Measurements from ENCODE around the gene AGRP. TPM values are rescaled to one million over a fixed set of nuclear protein-coding genes. Genes with fewer than 3 reads are reported as not detected.
"Not testable (repeated sequence)": the region's sequence is repeated elsewhere in the genome, so short reads cannot be mapped to it uniquely, and the experiment has no call there.

The AGRP gene
- not detected for total RNA-seq
- long read RNA-seq, donor 1, result 0 reads
- long read RNA-seq, donor 2, result 0 reads

DNA sequence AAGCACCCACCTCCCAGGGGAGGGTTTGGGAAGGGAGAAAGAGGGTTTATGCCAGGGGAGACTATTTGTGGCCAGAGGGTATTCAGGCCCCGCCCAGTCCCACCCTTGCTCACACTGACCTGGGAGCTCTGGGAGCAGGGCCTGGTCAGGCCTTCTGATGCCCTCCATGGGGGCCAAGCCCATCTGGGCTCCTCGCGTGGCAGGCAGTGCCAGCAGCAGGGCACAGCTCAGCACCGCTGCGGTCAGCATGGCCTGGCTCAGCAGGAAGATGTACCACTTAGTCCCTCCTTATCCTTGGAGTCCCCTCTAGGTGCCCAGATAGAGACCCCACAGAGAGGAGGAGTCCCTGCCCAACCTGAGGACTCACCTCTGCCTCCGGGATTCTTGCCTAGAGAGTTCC lies at the start of gene AGRP:
Gene AGRP, minus strand, starts transcription at position 398 of the 400 bp plus-strand sequence. Its CDS starts 149 bp downstream, at position 249.
- intact Hi-C loops (cut with DNase I), result no loop called here
- no peak for DNase-seq (ENCODE audit: low spot score)

- no peak for DNase-seq (ENCODE audit: low spot score)
- intact Hi-C loops (cut with DNase I), result no loop called here
Observed at GRCh38 chr16:67531247-67531646, 47.9 kb upstream of the AGRP start.

GRCh38 chr16:67530013-67530939 lies 46.9 kb upstream of the AGRP start:
- intact Hi-C loops (cut with DNase I), result no loop called here
- DNase-seq (ENCODE audit: low spot score), result peak; percentile 95

GRCh38 chr16:67529582-67530012 lies 46.2 kb upstream of the AGRP start:
- no peak for DNase-seq (ENCODE audit: low spot score)
- intact Hi-C loops (cut with DNase I), result no loop called here

DNA sequence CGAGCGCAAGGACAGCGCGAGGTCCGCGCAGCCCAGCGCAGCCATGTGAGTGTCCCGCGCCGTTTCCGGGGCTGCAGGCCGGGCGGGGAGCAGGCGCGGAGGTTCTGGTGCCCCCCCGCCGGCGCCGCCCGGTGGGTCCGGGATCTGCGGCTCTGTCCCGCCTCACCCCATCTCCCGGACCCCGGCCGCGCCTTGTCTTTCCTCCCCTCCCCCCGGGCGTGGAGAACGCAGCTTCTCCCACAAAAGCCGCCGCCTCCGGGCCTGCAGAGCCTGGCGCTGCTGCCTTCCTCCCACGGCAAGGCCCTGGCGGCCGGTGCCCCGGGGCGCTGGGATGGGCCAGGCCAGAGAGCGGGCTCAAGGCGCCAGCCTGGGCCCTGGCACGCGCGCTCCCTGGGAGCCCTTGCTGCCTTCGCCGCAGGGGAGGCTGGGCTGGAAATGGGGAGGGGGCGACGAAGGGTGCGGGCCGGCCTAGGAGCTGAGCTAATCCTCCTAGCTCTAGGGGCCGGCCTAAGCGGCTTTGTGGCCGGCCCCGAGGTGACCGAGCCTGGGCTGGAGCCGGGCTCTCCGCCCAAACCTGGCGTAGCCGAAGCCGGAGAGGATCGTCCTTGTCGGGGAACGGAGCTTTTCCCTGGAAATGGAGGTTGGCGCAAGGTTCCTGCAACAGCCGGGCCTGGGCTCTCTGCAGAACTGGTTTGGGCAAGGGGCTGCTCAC lies 45.7 kb upstream of the AGRP start:
- intact Hi-C loops (cut with DNase I), result no loop called here
- no peak for DNase-seq (ENCODE audit: low spot score)

- intact Hi-C loops (cut with DNase I), result no loop called here
- no peak for DNase-seq (ENCODE audit: low spot score)
Observed at GRCh38 chr16:67528222-67528869, 45.0 kb upstream of the AGRP start, which contains the start of gene RIPOR1. Gene RIPOR1, plus strand, starts transcription at chr16:67528829. Its CDS starts 9,618 bp downstream, at chr16:67538447.

- intact Hi-C loops (cut with DNase I), result no loop called here
- DNase-seq (ENCODE audit: low spot score), result no peak
Observed at GRCh38 chr16:67526149-67526791, 42.9 kb upstream of the AGRP start.

DNA sequence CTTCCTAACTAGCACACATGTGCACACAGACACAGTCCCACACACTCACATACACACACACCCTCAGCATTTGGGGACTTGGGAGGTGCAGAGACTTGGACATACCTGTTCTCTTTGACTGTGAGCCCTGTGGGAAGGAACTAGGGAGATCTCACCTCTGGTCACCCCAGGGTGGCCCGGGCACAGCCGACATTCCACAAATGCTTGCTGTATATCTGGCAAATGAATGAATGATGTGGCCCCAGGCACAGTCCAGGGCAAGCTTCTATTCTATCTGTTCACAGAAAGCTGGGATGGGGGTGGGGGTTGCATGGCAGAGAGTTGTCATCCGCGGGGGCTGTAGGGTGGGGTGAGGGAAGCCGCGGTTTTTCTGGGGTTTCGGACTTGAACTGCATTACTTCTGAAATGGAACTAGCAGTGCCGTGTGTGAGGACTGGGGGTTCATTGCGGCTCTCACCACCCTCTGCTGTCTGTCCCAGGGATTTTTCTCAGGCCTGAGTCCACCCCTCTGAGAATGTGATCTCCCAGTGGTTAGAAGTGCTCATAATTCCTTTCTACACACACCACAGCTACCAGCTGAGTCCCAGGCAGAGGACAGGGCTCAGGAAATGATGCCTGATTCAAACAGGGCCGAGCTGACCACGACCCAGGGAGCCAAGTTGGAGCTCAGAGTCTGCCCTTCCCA lies 42.0 kb upstream of the AGRP start:
- intact Hi-C loops (cut with DNase I), result no loop called here
- no peak for DNase-seq (ENCODE audit: low spot score)

- intact Hi-C loops (cut with DNase I), result loop anchor here in 1 of 2 donors (2.0 to 5.0 kb wide), 2 partner anchors 28 to 146 kb away; partner anchors contain the start of genes C16orf86 and ENKD1
- peak; percentile 98 for DNase-seq (ENCODE audit: low spot score)
Observed at GRCh38 chr16:67521095-67521804, 37.9 kb upstream of the AGRP start.

DNA sequence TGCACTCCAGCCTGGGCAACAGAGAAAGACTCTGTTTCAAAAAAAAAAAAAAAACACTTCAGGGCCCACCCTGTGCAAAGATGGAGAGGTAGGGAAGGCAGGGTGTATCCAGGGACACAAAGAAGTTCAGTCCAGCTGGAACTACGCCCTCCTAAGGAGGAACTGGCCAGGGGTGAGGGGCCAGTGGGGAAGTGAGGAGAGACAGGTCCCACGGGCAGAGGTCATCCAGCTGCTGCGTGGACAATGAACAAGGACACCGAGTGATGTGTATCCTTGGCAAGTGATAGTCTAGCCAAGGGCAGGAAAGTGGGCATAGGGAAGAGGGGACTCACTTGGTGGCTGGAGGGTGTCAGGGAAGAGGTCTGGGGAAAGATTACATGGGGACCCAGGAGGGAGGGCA lies 35.9 kb upstream of the AGRP start:
- intact Hi-C loops (cut with DNase I), result no loop called here
- no peak for DNase-seq (ENCODE audit: low spot score)

- DNase-seq (ENCODE audit: low spot score), result no peak
- intact Hi-C loops (cut with DNase I), result no loop called here
Observed at GRCh38 chr16:67518676-67519075, 35.3 kb upstream of the AGRP start.

DNA sequence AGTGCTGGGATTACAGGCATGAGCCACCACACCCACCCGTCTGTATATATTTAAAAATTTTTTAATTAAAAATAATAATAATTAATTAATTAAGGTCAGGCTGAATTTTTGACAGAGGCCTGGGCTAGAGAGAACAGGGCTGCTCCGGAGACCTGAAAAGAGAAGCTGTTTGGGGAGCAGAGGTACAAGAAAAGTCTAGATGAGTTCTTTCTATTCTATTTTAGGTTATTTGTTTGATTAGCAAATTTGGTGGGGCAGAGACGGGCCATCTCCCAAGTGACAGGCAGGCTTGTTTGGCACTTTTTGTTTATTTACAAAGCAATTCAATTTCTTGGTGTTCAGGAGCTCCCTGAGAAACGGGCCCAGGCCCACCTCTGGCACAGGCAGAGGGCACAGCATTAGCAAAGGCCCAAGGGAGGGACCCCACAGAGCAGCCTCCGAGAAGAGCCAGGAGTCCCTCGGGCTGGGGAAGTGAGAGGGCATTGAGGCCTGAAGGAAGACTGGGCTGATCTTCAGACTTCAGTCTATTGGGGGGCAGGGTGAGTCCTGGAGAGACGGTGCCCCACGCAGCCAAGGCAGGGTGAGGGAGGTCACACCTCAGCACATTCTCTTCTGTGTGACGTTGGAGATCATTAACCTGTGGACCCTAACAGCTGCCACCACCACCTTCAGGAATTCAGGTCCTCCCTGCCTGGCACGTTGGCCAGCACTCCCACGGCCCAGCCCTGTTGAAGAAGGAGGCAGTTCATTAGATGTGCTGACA lies 34.5 kb upstream of the AGRP start:
- DNase-seq (ENCODE audit: low spot score), result no peak
- intact Hi-C loops (cut with DNase I), result no loop called here

- DNase-seq (ENCODE audit: low spot score), result no peak
- intact Hi-C loops (cut with DNase I), result no loop called here
Observed at GRCh38 chr16:67517155-67517445, 33.8 kb upstream of the AGRP start.

- no peak for DNase-seq (ENCODE audit: low spot score)
- intact Hi-C loops (cut with DNase I), result no loop called here
Observed at GRCh38 chr16:67516296-67517154, 33.2 kb upstream of the AGRP start.

- DNase-seq (ENCODE audit: low spot score), result peak; percentile 94
- intact Hi-C loops (cut with DNase I), result loop anchor here in 1 of 2 donors (2.0 kb wide), 1 partner anchor 20 kb away; no protein-coding TSS in a partner anchor
Observed at GRCh38 chr16:67514382-67514828, 31.1 kb upstream of the AGRP start.

DNA sequence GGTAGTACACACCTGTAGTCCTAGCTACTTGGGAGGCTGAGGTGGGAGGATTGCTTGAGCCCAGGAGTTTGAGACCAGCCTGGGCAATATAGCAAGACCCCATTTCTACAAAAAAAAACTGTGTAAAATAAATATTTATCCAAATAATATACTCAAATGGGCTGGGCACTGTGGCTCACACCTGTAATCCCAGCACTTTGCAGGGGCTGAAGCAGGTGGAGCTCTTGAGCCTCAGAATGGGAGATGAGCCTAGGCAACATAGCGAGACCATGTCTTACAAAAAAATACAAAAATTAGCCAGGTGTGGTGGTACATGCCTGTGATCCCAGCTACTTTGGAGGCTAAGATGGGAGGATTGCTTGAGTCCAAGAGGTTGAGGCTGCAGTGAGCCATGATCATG lies 30.5 kb upstream of the AGRP start:
- not testable (repeated sequence) for DNase-seq (ENCODE audit: low spot score)
- intact Hi-C loops (cut with DNase I), result loop anchor here in 1 of 2 donors (2.0 kb wide), 1 partner anchor 19 kb away; no protein-coding TSS in a partner anchor

Measured in posterior vena cava (tissue), 2 donors.